Keratinocyte (primary cell): Measurements from ENCODE around the gene PTPRN2. TPM values are rescaled to one million over a fixed set of nuclear protein-coding genes. Genes with fewer than 3 reads are reported as not detected.

Experiments
- DNase-seq: peaks from one replicate; pipeline ENCODE4 v3.0.0-alpha.2; 2011; ENCODE audit warnings: low read depth, missing footprints, low spot score
- FAIRE-seq: peaks from 2 replicates; lab custom pipeline; 2011; peaks lifted over from hg19 to GRCh38; lab: Jason Lieb, UNC
- H2AFZ ChIP-seq: 2 replicates; pipeline ENCODE4 v1.6.0; 2012; ENCODE audit warnings: low read length, control low read depth, inconsistent platforms; ENCODE audit not compliant: control insufficient read depth
- H3K27ac ChIP-seq: 2 replicates; pipeline ENCODE4 v1.5.1; 2011; ENCODE audit warnings: low read length; ENCODE audit not compliant: control insufficient read depth, insufficient read depth
- H3K27me3 ChIP-seq: 3 replicates; pipeline ENCODE4 v1.6.0; 2011; ENCODE audit warnings: low read length; ENCODE audit not compliant: control insufficient read depth, insufficient read depth; ENCODE audit errors: extremely low read depth
- H3K36me3 ChIP-seq, 2 experiments: 2 replicates in 1 of 2; 3 replicates in 1 of 2; pipeline ENCODE4 v1.5.1; 2011; ENCODE audit warnings: low read length in 2 of 2, mild to moderate bottlenecking in 1 of 2; ENCODE audit not compliant: control insufficient read depth in 2 of 2, insufficient read depth in 2 of 2; ENCODE audit errors: extremely low read depth in 1 of 2
- H3K4me1 ChIP-seq: 3 replicates; pipeline ENCODE4 v1.5.1; 2011; ENCODE audit warnings: low read length; ENCODE audit not compliant: control insufficient read depth, insufficient read depth; ENCODE audit errors: extremely low read depth
- H3K4me2 ChIP-seq: 3 replicates; pipeline ENCODE4 v1.6.0; 2011; ENCODE audit warnings: low read depth, low read length; ENCODE audit not compliant: control insufficient read depth, insufficient read depth; ENCODE audit errors: extremely low read depth
- H3K4me3 ChIP-seq, 3 experiments: fragments of 200-600 bp in 1 of 3; sonication (generic) in 1 of 3; 2 replicates in 2 of 3; 3 replicates in 1 of 3; pipeline ENCODE4 v1.5.1; 2011 to 2016; ENCODE audit warnings: low read length in 3 of 3, mild to moderate bottlenecking in 3 of 3, control low read depth in 2 of 3, inconsistent platforms in 1 of 3, low read depth in 1 of 3, mixed read lengths in 1 of 3, mixed run types in 1 of 3, moderate library complexity in 1 of 3; ENCODE audit not compliant: control insufficient read depth in 2 of 3, insufficient read depth in 2 of 3; ENCODE audit errors: extremely low read depth in 1 of 3
- H3K79me2 ChIP-seq: 2 replicates; pipeline ENCODE4 v1.6.0; 2012; ENCODE audit warnings: low read length; ENCODE audit not compliant: control insufficient read depth, insufficient read depth
- H3K9ac ChIP-seq: 3 replicates; pipeline ENCODE4 v1.6.0; 2011; ENCODE audit warnings: low read length; ENCODE audit not compliant: control insufficient read depth, insufficient read depth; ENCODE audit errors: extremely low read depth
- H3K9me1 ChIP-seq: 3 replicates; pipeline ENCODE4 v1.6.0; 2011; ENCODE audit warnings: low read length; ENCODE audit not compliant: control insufficient read depth, insufficient read depth; ENCODE audit errors: extremely low read depth
- H3K9me3 ChIP-seq: 2 replicates; pipeline ENCODE4 v1.5.1; 2012; ENCODE audit warnings: low read depth, low read length; ENCODE audit not compliant: control insufficient read depth
- H4K20me1 ChIP-seq: 3 replicates; pipeline ENCODE4 v1.6.0; 2011; ENCODE audit warnings: low read length; ENCODE audit not compliant: control insufficient read depth, insufficient read depth; ENCODE audit errors: extremely low read depth
- EZH2 ChIP-seq: IDR thresholded peaks from one replicate; pipeline ENCODE4 v1.6.1; 2012; ENCODE audit warnings: inconsistent platforms, mild to moderate bottlenecking, low read length, moderate library complexity
- dilution Hi-C: fragments of 300-500 bp; cut with MboI; formaldehyde crosslinking; loops from one replicate; pipeline ENCODE4 v1.7.0; 2020; ENCODE audit warnings: low sequenced_read_pairs; ENCODE audit not compliant: extremely low pct_ligation_motif_present
- polyA plus RNA-seq, 5 experiments: library from polyadenylated mRNA; depleted of rRNA in 3 of 5; stranded (reverse) in 3 of 5; stranded (forward) in 1 of 5; unstranded in 1 of 5; fragments of >200 nt; gene quantifications; 1 replicate in 1 of 5; 2 replicates in 3 of 5; 3 replicates in 1 of 5; pipeline versions ENCODE4 v1.2.1 to v1.2.3, GENCODE V29; 2011 to 2012; ENCODE audit warnings: missing spikeins in 2 of 5, low read depth in 1 of 5, low replicate concordance in 1 of 5
- TF ChIP-seq, protein P1 (sequence below), 3 experiments: IDR thresholded peaks in 1 of 3; conservative IDR thresholded peaks in 1 of 3; optimal IDR thresholded peaks in 1 of 3; 2 replicates in 2 of 3; 3 replicates in 1 of 3; pipeline versions ENCODE3 to v1.5.1; 2011; ENCODE audit warnings: low read length in 3 of 3, mild to moderate bottlenecking in 3 of 3, moderate library complexity in 2 of 3, control low read depth in 1 of 3, inconsistent platforms in 1 of 3; ENCODE audit not compliant: insufficient read depth in 2 of 3; ENCODE audit errors: extremely low read depth in 1 of 3

Gene PTPRN2
- polyA plus RNA-seq, 1 donor (not counting 4 experiments of a cell fraction or from before 2014, with no cell fraction given), result not detected

DNA sequence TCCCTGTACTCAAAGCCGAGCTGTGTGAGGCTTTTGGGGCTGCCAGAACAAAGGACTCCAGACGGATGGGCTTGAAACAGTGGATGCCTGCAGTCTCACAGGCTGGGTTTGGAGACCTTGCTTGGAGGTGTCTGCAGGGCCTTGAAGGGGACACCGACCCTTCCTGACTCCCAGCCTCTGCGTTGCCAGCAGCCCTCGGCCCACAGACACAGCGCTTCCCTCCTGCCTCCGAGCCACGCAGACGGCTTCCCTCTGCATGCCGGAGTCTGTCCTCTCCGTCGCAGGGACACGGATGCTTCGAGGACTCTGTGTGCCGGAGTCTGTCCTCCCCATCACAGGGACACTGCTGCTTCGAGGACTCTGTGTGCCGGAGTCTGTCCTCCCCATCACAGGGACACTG, 726.1 kb downstream of the PTPRN2 start:
- no peaks in the 10 kb centered on the region for H3K27me3 ChIP-seq

DNA sequence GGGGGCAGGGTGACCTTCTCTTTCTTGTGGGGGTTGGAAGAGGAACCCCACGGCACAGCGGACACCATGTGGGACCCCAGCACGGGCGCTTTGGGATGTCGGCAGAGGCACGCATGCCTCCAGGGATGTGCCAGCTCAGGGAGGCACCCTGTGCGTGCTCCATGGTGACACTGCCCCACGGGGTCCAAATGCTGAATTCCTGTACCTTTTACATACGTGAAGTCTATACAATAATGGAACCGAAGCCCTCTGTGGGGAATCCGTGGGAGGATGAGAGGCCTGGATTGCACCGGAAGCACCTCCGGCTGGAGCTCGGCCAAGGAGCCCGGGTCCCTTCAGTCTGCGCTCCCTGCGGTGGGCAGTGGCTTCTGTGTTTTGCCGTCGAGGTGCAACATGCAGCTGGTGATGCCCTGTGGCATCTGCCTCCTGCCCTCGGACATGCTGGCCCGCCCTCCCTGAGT, 726.6 kb downstream of the PTPRN2 start:
- no peak overlapping the region for H3K27ac ChIP-seq
- FAIRE-seq, result no peak
- no peaks in the 10 kb centered on the region for H3K36me3 ChIP-seq
- TF ChIP-seq EZH2, result no peak
- TF ChIP-seq, protein P1, sequence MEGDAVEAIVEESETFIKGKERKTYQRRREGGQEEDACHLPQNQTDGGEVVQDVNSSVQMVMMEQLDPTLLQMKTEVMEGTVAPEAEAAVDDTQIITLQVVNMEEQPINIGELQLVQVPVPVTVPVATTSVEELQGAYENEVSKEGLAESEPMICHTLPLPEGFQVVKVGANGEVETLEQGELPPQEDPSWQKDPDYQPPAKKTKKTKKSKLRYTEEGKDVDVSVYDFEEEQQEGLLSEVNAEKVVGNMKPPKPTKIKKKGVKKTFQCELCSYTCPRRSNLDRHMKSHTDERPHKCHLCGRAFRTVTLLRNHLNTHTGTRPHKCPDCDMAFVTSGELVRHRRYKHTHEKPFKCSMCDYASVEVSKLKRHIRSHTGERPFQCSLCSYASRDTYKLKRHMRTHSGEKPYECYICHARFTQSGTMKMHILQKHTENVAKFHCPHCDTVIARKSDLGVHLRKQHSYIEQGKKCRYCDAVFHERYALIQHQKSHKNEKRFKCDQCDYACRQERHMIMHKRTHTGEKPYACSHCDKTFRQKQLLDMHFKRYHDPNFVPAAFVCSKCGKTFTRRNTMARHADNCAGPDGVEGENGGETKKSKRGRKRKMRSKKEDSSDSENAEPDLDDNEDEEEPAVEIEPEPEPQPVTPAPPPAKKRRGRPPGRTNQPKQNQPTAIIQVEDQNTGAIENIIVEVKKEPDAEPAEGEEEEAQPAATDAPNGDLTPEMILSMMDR (optimal IDR thresholded peaks at IDR 0.05 in 1 of 3, IDR thresholded peaks at IDR 0.05 in 1 of 3, conservative IDR thresholded peaks at IDR 0.05 in 1 of 3; ENCODE audit: extremely low read depth in 1 of 3, insufficient read depth in 2 of 3, low read length in 3 of 3), result no peak
- H3K4me1 ChIP-seq, result no peaks in the 10 kb centered on the region
- peaks cover 17% of the 10 kb centered on the region for H3K9me3 ChIP-seq
- H3K9ac ChIP-seq, result no peak overlapping the region
- H3K4me2 ChIP-seq, result no peak overlapping the region
- H3K4me3 ChIP-seq, result no peak overlapping the region
- DNase-seq, result no peak
- dilution Hi-C loops, result no loop called here
- no peaks in the 10 kb centered on the region for H3K9me1 ChIP-seq
- H2AFZ ChIP-seq, result no peak overlapping the region
- no peaks in the 10 kb centered on the region for H4K20me1 ChIP-seq
- no peaks in the 10 kb centered on the region for H3K27me3 ChIP-seq
- no peaks in the 10 kb centered on the region for H3K79me2 ChIP-seq

More for the DNA sequence above, 726.1 kb downstream of the PTPRN2 start:
- no peak for FAIRE-seq
- Histone ChIP-seq H3K9me1 (no peaks in the 10 kb centered on the region), H3K9ac (no peak overlapping the region), H3K79me2 (no peaks in the 10 kb centered on the region), H3K4me2 (no peak overlapping the region), H3K4me3 (no peak overlapping the region), H4K20me1 (no peaks in the 10 kb centered on the region), H3K36me3 (no peaks in the 10 kb centered on the region), H3K9me3 (peaks cover 17% of the 10 kb centered on the region), H3K4me1 (no peaks in the 10 kb centered on the region), H3K27ac (no peak overlapping the region), H2AFZ (no peak overlapping the region)
- TF ChIP-seq EZH2, result no peak
- dilution Hi-C loops, result no loop called here
- no peak for DNase-seq

DNA sequence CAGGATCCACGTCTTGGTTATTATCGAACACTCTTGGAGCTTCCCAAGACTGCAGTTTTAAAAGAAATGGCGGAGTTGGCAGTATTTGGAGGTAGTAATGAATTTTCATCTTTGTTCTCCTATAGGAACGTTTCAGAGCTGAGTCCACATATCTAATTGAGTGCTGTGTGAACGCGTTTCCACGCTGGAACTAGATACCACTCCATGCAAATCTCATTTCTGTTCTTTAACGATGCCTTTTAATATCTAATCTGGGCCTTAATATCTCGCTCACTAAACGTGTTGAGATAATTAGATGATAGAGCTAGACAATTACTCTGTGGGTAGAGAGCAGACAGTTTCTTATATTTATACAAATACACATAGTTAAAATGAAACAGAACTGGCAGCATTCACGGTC, 727.2 kb downstream of the PTPRN2 start:
- Histone ChIP-seq H3K79me2 (no peaks in the 10 kb centered on the region), H3K27me3 (no peaks in the 10 kb centered on the region), H3K9ac (no peak overlapping the region), H3K4me3 (no peak overlapping the region), H3K4me1 (no peaks in the 10 kb centered on the region), H2AFZ (no peak overlapping the region), H3K27ac (no peak overlapping the region), H4K20me1 (no peaks in the 10 kb centered on the region), H3K4me2 (no peak overlapping the region), H3K36me3 (no peaks in the 10 kb centered on the region), H3K9me1 (no peaks in the 10 kb centered on the region), H3K9me3 (peaks cover 17% of the 10 kb centered on the region)
- DNase-seq (no peak), FAIRE-seq (no peak)
- dilution Hi-C loops, result no loop called here
- TF ChIP-seq EZH2, result no peak
- TF ChIP-seq, protein P1 (optimal IDR thresholded peaks at IDR 0.05 in 1 of 3, IDR thresholded peaks at IDR 0.05 in 1 of 3, conservative IDR thresholded peaks at IDR 0.05 in 1 of 3; ENCODE audit: extremely low read depth in 1 of 3, insufficient read depth in 2 of 3, low read length in 3 of 3), result no peak
